Left lung (tissue), 10 donors: ENCODE data around the gene SLC25A46. TPM values are rescaled to one million over a fixed set of nuclear protein-coding genes. Genes with fewer than 3 reads are reported as not detected.

Experiments
- ATAC-seq: fragments of 200-7000 bp; cut with Tn5 transposase; one replicate; pipeline ENCODE4 v1.9.1; 2020; ENCODE audit warnings: moderate library complexity
- DNase-seq, 4 donors: peaks; one replicate each; pipeline ENCODE4 v3.0.0-alpha.2; 2013 to 2020
- H3K27ac ChIP-seq, 2 donors: fragments of 200-600 bp; sonication (generic) in 1 of 2; one replicate each; pipeline versions ENCODE4 v1.5.0 to v1.8.0; 2020 to 2021
- H3K27me3 ChIP-seq, 2 donors: fragments of 200-600 bp; sonication (generic) in 1 of 2; one replicate each; pipeline versions ENCODE4 v1.5.0 to v1.8.0; 2020 to 2021
- H3K36me3 ChIP-seq, 2 donors: fragments of 200-600 bp; sonication (generic) in 1 of 2; one replicate each; pipeline versions ENCODE4 v1.5.0 to v1.8.0; 2020 to 2021
- H3K4me1 ChIP-seq, 2 donors: fragments of 200-600 bp; one replicate each; pipeline ENCODE4 v1.8.0; 2021
- H3K4me3 ChIP-seq, 2 donors: fragments of 200-600 bp; sonication (generic) in 1 of 2; one replicate each; pipeline versions ENCODE4 v1.5.0 to v1.8.0; 2020 to 2021; ENCODE audit warnings: mild to moderate bottlenecking in 1 of 2
- H3K9me3 ChIP-seq, 2 donors: fragments of 200-600 bp; sonication (generic) in 1 of 2; one replicate each; pipeline versions ENCODE4 v1.5.0 to v1.8.0; 2020 to 2021
- CTCF ChIP-seq, 2 donors: fragments of 200-600 bp; sonication (generic) in 1 of 2; IDR thresholded peaks; one replicate each; pipeline versions ENCODE4 v1.5.0 to v1.8.0; 2021; ENCODE audit warnings: antibody characterized with exemption in 2 of 2
- intact Hi-C, 2 donors: fragments of 100-400 bp; cut with DNase I; formaldehyde crosslinking; loops; one replicate each; pipeline versions ENCODE4 v1.11.2 to v1.14.2; 2022
- polyA plus RNA-seq, 6 donors: library from polyadenylated mRNA; unstranded; fragments of 120-200 nt; gene quantifications; one replicate each; pipeline ENCODE4 v1.2.1, GENCODE V29; 2013; ENCODE audit not compliant: insufficient read length in 6 of 6
- total RNA-seq, 2 donors: library from RNA; stranded (reverse); fragmentation: NEBNext Ultra II Directional; extraction: Animal tissue kit (Norgen Biotek cat#: 25700); gene quantifications; one replicate each; pipeline ENCODE4 v1.2.1, GENCODE V29; 2021
- donor health status: DM: no; HTN: yes; CAD: no.
- donor health status: DM: no; HTN: no; CAD: no.

SLC25A46 gene
- total and polyA plus RNA-seq, 8 donors = 39.0 to 51.1 (median 48.0) TPM

- no peaks in the 10 kb centered on the region for H3K9me3 ChIP-seq
- H3K27me3 ChIP-seq = no peaks in the 10 kb centered on the region
- ATAC-seq = peak; percentile 73
- H3K4me3 ChIP-seq = no peak overlapping the region
- intact Hi-C loops = no loop called here
- peaks cover 0 to 68% of the 10 kb centered on the region in 2 donors for H3K36me3 ChIP-seq
- TF ChIP-seq CTCF (IDR thresholded peaks at IDR 0.05) = peak; percentile 60 to 70
- H3K4me1 ChIP-seq = no peaks in the 10 kb centered on the region
- peak in 1 of 4 donors; percentile 50 for DNase-seq
- H3K27ac ChIP-seq = no peak overlapping the region
Measured at GRCh38 chr5:110757118-110757729, 18.4 kb downstream of the SLC25A46 start.

- Histone ChIP-seq H3K36me3 (peaks cover 0 to 76% of the 10 kb centered on the region in 2 donors), H3K4me1 (no peaks in the 10 kb centered on the region), H3K4me3 (no peak overlapping the region), H3K27ac (no peak overlapping the region), H3K9me3 (no peaks in the 10 kb centered on the region), H3K27me3 (no peaks in the 10 kb centered on the region)
- ATAC-seq = no peak
- no peak for TF ChIP-seq CTCF (IDR thresholded peaks at IDR 0.05)
- DNase-seq = no peak
- intact Hi-C loops = no loop called here
Measured at GRCh38 chr5:110760158-110760557, 21.4 kb downstream of the SLC25A46 start.

GRCh38 chr5:110768138-110768860 is 29.5 kb downstream of the SLC25A46 start:
- intact Hi-C loops = no loop called here
- H3K9me3 ChIP-seq = no peaks in the 10 kb centered on the region
- TF ChIP-seq CTCF (IDR thresholded peaks at IDR 0.05) = no peak
- ATAC-seq (no peak), DNase-seq (no peak)
- no peaks in the 10 kb centered on the region for H3K4me1 ChIP-seq
- peaks cover 0 to 9% of the 10 kb centered on the region in 2 donors for H3K36me3 ChIP-seq
- no peak overlapping the region for H3K4me3 ChIP-seq
- no peak overlapping the region for H3K27ac ChIP-seq
- no peaks in the 10 kb centered on the region for H3K27me3 ChIP-seq

- H3K27ac ChIP-seq = peak overlapping the region in 1 of 2 donors; percentile 6
- intact Hi-C loops = no loop called here
- no peaks in the 10 kb centered on the region for H3K4me1 ChIP-seq
- no peak overlapping the region for H3K4me3 ChIP-seq
- no peak for TF ChIP-seq CTCF (IDR thresholded peaks at IDR 0.05)
- H3K27me3 ChIP-seq = no peaks in the 10 kb centered on the region
- H3K36me3 ChIP-seq = peaks cover 0 to 4% of the 10 kb centered on the region in 2 donors
- no peaks in the 10 kb centered on the region for H3K9me3 ChIP-seq
- ATAC-seq = peak; percentile 40
- peak in 1 of 4 donors; percentile 20 for DNase-seq
Measured at GRCh38 chr5:110769000-110769681, 30.3 kb downstream of the SLC25A46 start.

- no peak for DNase-seq
- no peak for TF ChIP-seq CTCF (IDR thresholded peaks at IDR 0.05)
- intact Hi-C loops = no loop called here
Measured at GRCh38 chr5:110770286-110770685, 31.5 kb downstream of the SLC25A46 start.

More at GRCh38 chr5:110770286-110770685, 31.5 kb downstream of the SLC25A46 start:
- Histone ChIP-seq H3K9me3 (no peaks in the 10 kb centered on the region), H3K4me3 (no peak overlapping the region), H3K4me1 (no peaks in the 10 kb centered on the region), H3K36me3 (no peaks in the 10 kb centered on the region), H3K27me3 (no peaks in the 10 kb centered on the region), H3K27ac (no peak overlapping the region)
- no peak for ATAC-seq
